Measurements from ENCODE around the gene UBP1.

The UBP1 gene

GRCh38 chr3:33426068-33426467 lies 14.1 kb downstream of the UBP1 start (continued):
- TF ChIP-seq AEBP2 (tag by site-specific recombination; IDR thresholded peaks at IDR 0.05; ENCODE audit: borderline replicate concordance) (no peak), CTCF (tag by site-specific recombination; IDR thresholded peaks at IDR 0.05) (no peak), ZSCAN5A (tag by site-specific recombination; IDR thresholded peaks at IDR 0.05) (no peak), ZNF248 (tag by site-specific recombination; IDR thresholded peaks at IDR 0.05) (no peak), ZNF704 (tag by site-specific recombination; IDR thresholded peaks at IDR 0.05) (no peak), ZNF202 (tag by site-specific recombination; IDR thresholded peaks at IDR 0.05; ENCODE audit: borderline replicate concordance) (no peak), ZNF23 (tag by site-specific recombination; IDR thresholded peaks at IDR 0.05; ENCODE audit: borderline replicate concordance) (no peak), ZNF112 (tag by site-specific recombination; IDR thresholded peaks at IDR 0.05) (no peak), ZSCAN18 (tag by site-specific recombination; IDR thresholded peaks at IDR 0.05) (no peak), KLF9 (tag by site-specific recombination; IDR thresholded peaks at IDR 0.05; ENCODE audit: low read depth) (no peak), ZNF18 (tag by site-specific recombination; IDR thresholded peaks at IDR 0.05) (no peak), ZNF571 (tag by site-specific recombination; IDR thresholded peaks at IDR 0.05) (no peak), ZNF664 (tag by site-specific recombination; IDR thresholded peaks at IDR 0.05) (no peak), ZNF114 (tag by site-specific recombination; IDR thresholded peaks at IDR 0.05) (no peak), ZNF404 (tag by site-specific recombination; IDR thresholded peaks at IDR 0.05) (no peak), REST (tag by site-specific recombination; IDR thresholded peaks at IDR 0.05) (no peak), ZNF132 (tag by site-specific recombination; IDR thresholded peaks at IDR 0.05; ENCODE audit: borderline replicate concordance) (no peak), ZNF639 (tag by site-specific recombination; IDR thresholded peaks at IDR 0.05) (no peak)
